GM18858 (cell line): ENCODE results near the gene PLXNA4.

Source experiments
- ATAC-seq: cut with Tn5 transposase; IDR thresholded peaks from one replicate; pipeline ENCODE4 v1.9.1; 2021; ENCODE audit not compliant: unreplicated experiment

The PLXNA4 gene

GRCh38 chr7:132108563-132108962, 467.7 kb downstream of the PLXNA4 start:
- no peak for ATAC-seq

- ATAC-seq, result no peak
Observed at GRCh38 chr7:132106491-132106890, 469.8 kb downstream of the PLXNA4 start.

DNA sequence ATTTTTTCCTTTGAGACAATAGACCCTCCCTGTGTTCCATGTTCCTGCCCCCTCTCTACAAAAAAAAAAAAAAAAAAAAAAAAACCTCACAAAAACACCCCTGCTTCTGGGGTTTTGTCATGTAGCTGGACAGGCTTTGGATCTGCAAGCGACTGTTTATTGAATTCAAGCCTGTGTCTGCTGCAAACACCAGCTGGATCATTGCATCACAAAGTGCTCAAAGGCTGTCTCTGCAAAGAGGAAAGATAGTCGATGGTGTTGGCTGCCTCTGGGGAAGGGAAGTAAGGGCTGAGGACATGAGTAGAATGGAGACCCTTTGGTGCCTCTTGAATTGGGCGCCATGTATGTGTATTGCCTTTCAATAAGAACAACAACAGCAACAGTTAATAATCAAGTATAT, 471.2 kb downstream of the PLXNA4 start:
- no peak for ATAC-seq

- no peak for ATAC-seq
Observed at GRCh38 chr7:132103718-132104117, 472.6 kb downstream of the PLXNA4 start.

DNA sequence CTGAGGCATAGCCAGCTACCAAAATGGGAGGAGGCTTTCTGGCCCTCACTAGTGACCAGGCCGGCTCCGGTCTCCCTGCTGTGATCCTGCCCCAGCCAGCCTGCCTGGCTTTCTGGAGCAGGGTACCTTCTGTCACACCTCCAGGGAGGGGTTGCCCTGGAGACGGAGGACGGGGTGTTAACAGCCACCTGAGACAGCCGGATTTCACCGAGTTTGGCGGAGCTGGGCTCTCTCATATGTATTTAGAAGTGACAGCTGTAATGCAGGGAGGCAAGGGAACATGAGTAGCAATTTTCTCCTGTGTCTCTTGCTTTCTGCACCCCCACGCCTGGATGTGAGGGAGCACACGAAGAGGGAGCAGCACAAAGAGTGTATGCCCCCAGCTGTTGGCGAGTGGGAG, 473.3 kb downstream of the PLXNA4 start:
- ATAC-seq, result no peak

DNA sequence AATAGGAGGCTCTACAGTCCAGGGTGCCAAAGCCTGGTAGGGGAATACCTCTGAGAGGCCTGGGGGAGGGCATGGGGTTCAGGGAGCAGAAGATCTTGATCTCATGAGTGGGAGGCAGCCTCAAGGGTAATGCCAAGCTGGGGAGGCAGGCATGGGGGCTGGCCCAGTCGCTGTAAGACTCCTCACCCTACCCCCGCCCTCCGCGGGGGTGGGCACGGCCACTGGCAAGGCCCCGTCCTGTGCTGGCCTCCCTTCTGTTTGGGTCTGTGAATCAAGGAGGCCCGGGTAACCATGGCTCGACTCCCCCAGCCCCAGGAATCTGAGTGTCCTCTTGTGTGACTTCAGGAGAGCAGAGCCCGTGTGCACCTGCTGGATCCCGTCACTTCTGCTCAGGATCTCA, 473.9 kb downstream of the PLXNA4 start:
- ATAC-seq, result no peak

- no peak for ATAC-seq
Observed at GRCh38 chr7:132100981-132101380, 475.3 kb downstream of the PLXNA4 start.

GRCh38 chr7:132100483-132100882, 475.8 kb downstream of the PLXNA4 start:
- ATAC-seq, result no peak

- no peak for ATAC-seq
Observed at GRCh38 chr7:132099163-132099562, 477.1 kb downstream of the PLXNA4 start.

DNA sequence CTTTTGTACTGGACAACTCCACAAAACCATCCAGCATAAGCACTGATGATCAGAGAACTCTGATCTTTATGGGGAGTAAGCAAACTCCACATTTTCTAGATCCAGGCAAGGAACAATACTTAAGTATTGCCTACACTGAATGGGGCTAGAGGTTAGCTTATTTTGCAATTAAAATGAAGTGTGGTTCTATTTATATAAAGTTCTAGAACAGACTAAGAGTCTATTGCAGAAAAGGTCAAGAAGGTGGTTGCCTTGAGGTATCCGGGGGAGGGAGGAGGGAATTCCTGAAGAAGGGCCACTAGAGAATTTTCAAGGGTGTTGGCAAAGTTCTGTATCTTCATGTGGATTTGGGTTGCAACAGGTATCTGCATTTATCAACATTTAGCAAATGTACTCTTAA, 477.9 kb downstream of the PLXNA4 start:
- ATAC-seq, result no peak

- no peak for ATAC-seq
Observed at GRCh38 chr7:132097550-132098134, 478.6 kb downstream of the PLXNA4 start.

DNA sequence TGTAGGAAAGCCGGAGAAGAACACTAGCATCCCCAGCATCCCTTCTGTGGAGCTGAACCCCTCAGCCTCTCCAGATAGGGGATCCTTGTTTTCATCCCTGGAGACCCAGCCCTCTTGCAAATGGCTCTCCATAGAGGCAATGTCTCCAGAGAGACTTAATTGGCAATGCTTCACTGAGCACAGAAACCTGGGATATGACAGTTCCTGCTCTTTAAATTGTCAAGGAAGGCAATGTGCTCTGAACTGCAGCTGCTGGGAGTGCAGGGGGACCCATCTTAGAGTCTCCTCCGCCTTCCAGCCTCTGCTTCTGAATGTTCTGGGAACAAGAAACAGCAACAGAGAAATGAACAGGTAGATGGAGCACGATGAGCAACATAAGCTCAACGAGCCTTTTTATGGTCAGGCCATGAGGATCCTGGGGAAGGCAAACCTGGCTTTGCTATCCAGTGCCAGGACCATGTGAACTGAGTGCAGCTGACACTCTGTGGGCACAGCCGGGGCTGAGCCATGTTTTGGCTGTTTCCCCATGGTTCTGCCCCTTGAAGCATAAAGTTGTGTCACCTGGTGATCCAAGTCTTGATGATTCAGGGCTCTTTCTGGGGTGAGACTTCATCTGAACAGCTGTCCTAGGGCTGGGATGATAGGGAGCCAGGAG, 481.0 kb downstream of the PLXNA4 start:
- ATAC-seq, result no peak

DNA sequence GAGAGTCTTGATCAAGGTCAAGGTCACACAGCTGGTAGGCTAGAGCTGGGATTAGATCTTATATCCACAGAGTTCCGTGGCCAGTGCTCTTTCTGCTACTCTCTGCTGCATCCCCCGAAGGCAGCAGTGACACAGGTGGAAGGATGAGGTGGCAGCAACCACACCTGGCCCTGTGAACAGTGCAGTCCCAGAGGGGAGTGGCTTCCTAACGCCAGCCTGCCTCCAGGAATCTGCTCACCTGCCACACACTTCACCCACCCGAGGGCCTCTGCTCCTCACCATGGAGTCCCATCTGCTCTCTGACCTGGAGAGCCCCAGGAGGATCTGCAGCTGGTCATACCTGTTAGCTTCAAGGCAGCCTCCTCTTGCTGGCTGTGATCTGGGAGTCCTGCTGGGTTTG, 484.2 kb downstream of the PLXNA4 start:
- ATAC-seq, result no peak

GRCh38 chr7:132091706-132092105, 484.6 kb downstream of the PLXNA4 start:
- ATAC-seq, result no peak

DNA sequence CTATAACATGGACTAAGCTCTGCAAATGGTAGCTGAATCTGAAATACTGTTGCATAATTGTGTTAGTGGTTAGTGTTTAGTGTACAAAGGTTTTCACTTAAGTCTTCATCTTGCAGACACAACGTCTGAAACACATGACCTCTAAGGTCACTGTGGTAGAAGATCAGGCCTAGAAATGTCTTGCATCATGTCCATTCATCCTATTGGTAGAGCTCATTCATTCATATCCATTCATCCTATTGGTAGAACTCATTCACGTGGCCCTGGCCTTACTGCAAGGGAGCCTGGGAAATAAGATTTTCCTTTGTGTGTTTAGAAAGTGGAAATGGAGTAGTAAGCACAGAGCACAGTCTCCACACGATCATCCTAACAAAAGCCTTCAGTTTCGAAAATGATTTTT, 485.8 kb downstream of the PLXNA4 start:
- no peak for ATAC-seq

DNA sequence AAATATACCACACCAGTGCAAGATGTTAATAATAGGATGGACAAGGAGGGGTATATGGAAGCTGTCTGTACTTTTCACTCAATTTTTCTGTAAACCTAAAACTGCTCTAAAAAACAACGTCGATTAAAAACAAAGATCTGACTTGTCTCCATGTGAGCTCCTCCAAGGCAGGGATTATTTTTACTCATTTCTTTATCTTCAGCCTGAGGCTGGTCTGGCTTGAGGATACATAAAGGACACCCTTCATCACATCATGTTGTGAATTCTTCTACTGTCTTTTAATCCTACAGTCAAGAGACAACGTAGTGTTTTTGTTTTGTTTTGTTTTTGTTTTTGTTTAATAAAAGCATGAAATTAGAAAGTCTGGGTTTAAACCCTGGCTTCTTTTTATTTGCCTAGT, 486.9 kb downstream of the PLXNA4 start:
- ATAC-seq, result no peak

DNA sequence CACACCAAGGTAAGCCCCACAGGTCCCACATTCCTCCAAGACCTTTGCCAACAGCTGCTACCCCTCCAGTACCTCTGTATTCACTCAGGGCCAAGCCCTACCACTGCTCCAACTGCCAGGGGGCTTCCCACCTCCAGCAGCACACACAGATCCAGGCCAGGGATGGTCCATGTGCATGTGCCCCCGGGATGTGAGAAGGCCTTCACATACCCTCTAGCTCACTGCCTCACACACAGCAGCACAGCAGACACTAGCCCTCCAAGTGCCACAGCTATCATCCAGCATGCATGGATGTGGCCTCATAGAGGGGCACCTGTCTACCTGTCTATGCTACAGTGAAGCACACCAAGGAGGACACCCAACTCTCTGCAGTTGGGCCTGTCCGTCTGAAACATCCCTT, 488.8 kb downstream of the PLXNA4 start:
- ATAC-seq, result no peak

GRCh38 chr7:132084776-132085388, 491.4 kb downstream of the PLXNA4 start:
- ATAC-seq, result no peak

DNA sequence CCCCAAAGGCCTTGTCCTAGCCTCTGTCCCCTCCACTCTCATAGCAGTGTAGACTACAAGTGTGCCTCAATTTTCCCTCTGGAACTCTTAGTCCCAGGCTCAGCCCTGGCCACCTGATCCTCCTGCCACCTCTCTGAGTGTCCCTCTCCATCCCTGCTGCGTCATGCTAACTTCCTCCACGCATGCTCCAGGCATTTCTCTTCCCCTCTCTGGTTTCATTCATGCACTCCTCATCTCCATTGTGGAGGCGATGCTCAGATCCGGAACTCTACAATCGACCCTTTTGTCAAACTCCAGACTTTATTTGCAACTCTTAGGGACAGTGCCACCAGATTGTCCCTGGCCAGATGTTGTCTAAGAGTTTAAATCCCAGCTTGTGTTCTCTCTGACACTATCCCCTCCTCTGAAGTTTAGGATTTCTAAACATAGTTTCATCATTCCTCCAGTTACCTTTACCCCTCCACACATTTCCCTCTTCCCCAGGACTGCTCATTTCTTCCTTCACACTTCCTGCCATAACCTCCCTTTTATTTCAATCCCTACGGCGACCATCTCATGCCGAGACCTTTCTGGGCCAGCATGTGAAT, 492.6 kb downstream of the PLXNA4 start:
- no peak for ATAC-seq

DNA sequence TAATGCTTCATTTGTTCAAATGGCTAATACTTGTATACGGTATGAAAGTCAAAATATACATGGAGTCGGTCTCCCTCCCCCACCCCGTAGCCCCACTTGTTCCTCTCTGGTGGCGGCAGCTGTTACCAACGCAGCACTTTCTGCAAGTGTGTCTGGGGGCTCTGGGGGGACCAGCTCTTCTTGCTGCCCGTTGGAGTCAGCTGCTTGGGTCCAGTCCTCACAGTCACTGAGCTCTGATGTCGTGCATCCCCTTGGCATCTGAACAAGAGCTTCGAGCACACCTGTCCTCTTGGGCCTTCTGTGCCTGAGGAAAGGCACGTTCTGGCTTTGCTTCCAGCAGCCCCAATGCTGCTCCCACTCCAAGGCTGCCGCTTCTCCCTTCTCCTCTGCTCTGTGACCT, 493.1 kb downstream of the PLXNA4 start:
- no peak for ATAC-seq

DNA sequence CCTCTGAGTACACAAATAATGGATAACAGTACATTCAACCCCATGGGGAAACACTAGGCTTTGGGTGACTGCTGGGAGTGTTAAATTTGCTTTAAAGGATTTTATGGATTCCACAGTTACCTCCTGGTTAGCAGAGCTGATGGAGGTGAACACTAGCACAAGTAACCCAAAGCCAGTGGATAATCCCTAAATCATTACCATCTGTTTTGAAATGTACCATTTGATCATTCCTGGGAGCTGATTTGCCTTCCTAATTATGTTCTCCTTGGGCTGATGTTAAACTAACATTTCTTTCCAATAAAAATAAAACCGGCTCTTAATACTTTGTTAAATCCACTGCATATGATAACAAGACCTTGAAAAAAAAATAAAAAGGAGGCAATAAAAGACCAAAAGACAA, 493.9 kb downstream of the PLXNA4 start:
- ATAC-seq, result no peak

DNA sequence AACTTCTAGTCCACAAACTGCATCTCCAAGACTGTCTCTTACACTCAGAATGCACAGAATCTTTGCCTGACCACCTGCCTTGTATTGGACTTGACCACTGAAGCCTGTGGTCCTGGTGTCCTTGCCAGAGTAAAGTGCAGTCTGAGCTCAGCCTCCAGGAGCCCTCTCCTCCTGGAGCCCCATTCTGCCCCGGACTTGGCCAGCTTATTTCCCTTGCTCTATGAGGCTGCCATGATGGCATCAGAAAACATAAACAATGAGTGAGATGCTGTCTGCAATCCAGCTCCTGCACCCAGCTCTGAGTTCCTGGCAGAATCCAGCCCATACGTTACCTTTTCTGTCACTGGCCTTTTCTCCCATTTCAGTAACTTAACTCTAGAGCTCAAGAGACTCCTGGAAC, 494.6 kb downstream of the PLXNA4 start:
- ATAC-seq, result no peak
